SK-N-SH (cell line): ENCODE measurements around the gene MAP2K2. TPM values are rescaled to one million over a fixed set of nuclear protein-coding genes. Genes with fewer than 3 reads are reported as not detected.

ENCODE experiments used
- CTCF ChIA-PET: fragments of 300-600, 350-600 bp; formaldehyde crosslinking; extraction: SDS; loops from one replicate; lab custom pipeline; 2021; lab: Yijun Ruan, JAX
- POLR2A ChIA-PET: fragments of 350-600 bp; sonication (Branson Sonifier 250); formaldehyde crosslinking; extraction: SDS; loops from one replicate; lab custom pipeline; 2020; ENCODE audit warnings: antibody characterized with exemption, inconsistent platforms; lab: Yijun Ruan, JAX
- DNase-seq: peaks from one replicate; pipeline ENCODE4 v3.0.0; 2012
- H2AFZ ChIP-seq: fragments of 200-600 bp; sonication (generic); 2 replicates; pipeline ENCODE4 v1.8.1; 2016; ENCODE audit warnings: antibody characterized with exemption, mild to moderate bottlenecking, low read depth
- H3F3A ChIP-seq: fragments of 200-600 bp; sonication (generic); replicated peaks from 2 replicates; pipeline ENCODE3; 2016; ENCODE audit warnings: antibody characterized with exemption, mild to moderate bottlenecking; ENCODE audit not compliant: insufficient read depth
- H3K27ac ChIP-seq, 2 experiments: fragments of 200-500 bp in 1 of 2; fragments of 200-600 bp in 1 of 2; sonication (Bioruptor generic) in 1 of 2; sonication (generic), shearing (Covaris generic) in 1 of 2; 2 replicates each; pipeline versions ENCODE4 v1.5.1 to v1.6.1; 2014 to 2016; ENCODE audit warnings: low read depth in 2 of 2, inconsistent platforms in 1 of 2, low read length in 1 of 2, mild to moderate bottlenecking in 1 of 2, mixed read lengths in 1 of 2
- H3K27me3 ChIP-seq: fragments of 200-600 bp; sonication (generic), shearing (Covaris generic); 2 replicates; pipeline ENCODE4 v1.6.1; 2016; ENCODE audit warnings: mixed run types; ENCODE audit not compliant: insufficient read depth
- H3K36me3 ChIP-seq, 2 experiments: fragments of 200-500 bp in 1 of 2; fragments of 200-600 bp in 1 of 2; sonication (Bioruptor generic) in 1 of 2; sonication (generic) in 1 of 2; replicated peaks in 1 of 2; 2 replicates each; pipeline versions ENCODE3 to v1.5.1; 2014 to 2016; ENCODE audit warnings: low read length in 1 of 2, mild to moderate bottlenecking in 1 of 2; ENCODE audit not compliant: insufficient read depth in 2 of 2, control insufficient read depth in 1 of 2
- H3K4me1 ChIP-seq, 2 experiments: fragments of 200-500 bp in 1 of 2; fragments of 200-600 bp in 1 of 2; sonication (Bioruptor generic) in 1 of 2; sonication (generic), shearing (Covaris generic) in 1 of 2; 2 replicates each; pipeline versions ENCODE4 v1.5.1 to v1.6.1; 2014 to 2016; ENCODE audit warnings: low read depth in 1 of 2, low read length in 1 of 2, mixed run types in 1 of 2; ENCODE audit not compliant: insufficient read depth in 2 of 2, control insufficient read depth in 1 of 2
- H3K4me2 ChIP-seq: fragments of 200-600 bp; sonication (generic), shearing (Covaris generic); 2 replicates; pipeline ENCODE4 v1.6.1; 2017; ENCODE audit warnings: mixed run types
- H3K4me3 ChIP-seq, 2 experiments: fragments of 200-500 bp in 1 of 2; fragments of 200-600 bp in 1 of 2; sonication (Bioruptor generic) in 1 of 2; sonication (generic), shearing (Covaris generic) in 1 of 2; 2 replicates each; pipeline versions ENCODE4 v1.5.1 to v1.8.1; 2014 to 2016; ENCODE audit warnings: low read depth in 2 of 2, inconsistent platforms in 1 of 2, low read length in 1 of 2, mild to moderate bottlenecking in 1 of 2, mixed read lengths in 1 of 2, moderate library complexity in 1 of 2
- H3K79me2 ChIP-seq: fragments of 200-600 bp; sonication (generic); 2 replicates; pipeline ENCODE4 v1.8.1; 2017; ENCODE audit warnings: mild to moderate bottlenecking; ENCODE audit not compliant: insufficient read depth
- H3K9ac ChIP-seq: fragments of 200-600 bp; sonication (generic); 2 replicates; pipeline ENCODE4 v1.6.1; 2017; ENCODE audit warnings: mixed run types
- H3K9me2 ChIP-seq: fragments of 200-600 bp; sonication (generic); 2 replicates; pipeline ENCODE4 v1.6.1; 2017; ENCODE audit warnings: mixed run types
- H3K9me3 ChIP-seq: fragments of 200-600 bp; sonication (generic); 2 replicates; pipeline ENCODE4 v1.6.1; 2017; ENCODE audit warnings: mixed run types, mild to moderate bottlenecking, moderate library complexity
- H4K20me1 ChIP-seq: fragments of 200-600 bp; sonication (generic); 2 replicates; pipeline ENCODE4 v1.6.1; 2017; ENCODE audit warnings: mild to moderate bottlenecking, mixed run types; ENCODE audit not compliant: insufficient read depth
- CHD2 ChIP-seq: fragments of 150-350 bp; IDR thresholded peaks from 2 replicates; pipeline ENCODE4 v1.6.1; 2018; ENCODE audit warnings: low read length; ENCODE audit not compliant: partially characterized antibody
- EP300 ChIP-seq, 2 experiments: IDR thresholded peaks; 2 replicates each; pipeline versions ENCODE4 v1.4.0 to v1.6.1; 2012; ENCODE audit warnings: borderline replicate concordance in 1 of 2, low read depth in 1 of 2, low read length in 1 of 2
- EZH2phosphoT487 ChIP-seq: fragments of 200-600 bp; sonication (generic); IDR thresholded peaks from 2 replicates; pipeline ENCODE4 v1.6.1; 2017; ENCODE audit warnings: low read depth, mixed run types, mild to moderate bottlenecking, antibody characterized with exemption, moderate library complexity, borderline replicate concordance
- FOXJ3 ChIP-seq: sonication (generic); formaldehyde crosslinking; IDR thresholded peaks from 2 replicates; pipeline ENCODE4 v1.5.1; 2020; ENCODE audit warnings: mild to moderate bottlenecking, missing genetic modification reagents
- JUND ChIP-seq: IDR thresholded peaks from 2 replicates; pipeline ENCODE4 v1.4.0; 2012
- MEF2A ChIP-seq: IDR thresholded peaks from 2 replicates; pipeline ENCODE4 v1.4.0; 2012; ENCODE audit warnings: low read depth, borderline replicate concordance
- MXI1 ChIP-seq: IDR thresholded peaks from 2 replicates; pipeline ENCODE4 v1.6.1; 2012; ENCODE audit warnings: mild to moderate bottlenecking, low read depth, low read length, improper control_type of control experiment
- POLR2AphosphoS5 ChIP-seq: IDR thresholded peaks from 2 replicates; pipeline ENCODE4 v1.6.1; 2012; ENCODE audit warnings: low read depth, low read length
- RAD21 ChIP-seq: IDR thresholded peaks from 2 replicates; pipeline ENCODE4 v1.6.1; 2012; ENCODE audit warnings: mild to moderate bottlenecking, low read length
- RFX5 ChIP-seq: IDR thresholded peaks from 2 replicates; pipeline ENCODE4 v1.6.1; 2012; ENCODE audit warnings: mild to moderate bottlenecking, improper control_type of control experiment, low read length
- SMC3 ChIP-seq: IDR thresholded peaks from 2 replicates; pipeline ENCODE4 v1.6.1; 2012; ENCODE audit warnings: low read depth, low read length, improper control_type of control experiment
- TCF12 ChIP-seq: IDR thresholded peaks from 2 replicates; pipeline ENCODE4 v1.4.0; 2012
- TEAD4 ChIP-seq: IDR thresholded peaks from 2 replicates; pipeline ENCODE4 v1.4.0; 2012; ENCODE audit warnings: mild to moderate bottlenecking, borderline replicate concordance; ENCODE audit not compliant: insufficient read depth
- WGBS: methylation state at CpG from one replicate; pipeline ENCODE4 v1.1.6; 2017; ENCODE audit warnings: low lambda C conversion rate; 5-methylcytosine and 5-hydroxymethylcytosine counted together
- polyA plus RNA-seq, 3 experiments: library from polyadenylated mRNA; depleted of rRNA; stranded (reverse); fragments of >200 nt; gene quantifications; 2 replicates each; pipeline ENCODE4 v1.2.3, GENCODE V29; 2012
- TF ChIP-seq, protein P1 (sequence below): IDR thresholded peaks from 2 replicates; pipeline ENCODE4 v1.4.0; 2012; ENCODE audit warnings: low read depth, borderline replicate concordance

Gene MAP2K2
- polyA plus RNA-seq, 1 of the 3 experiments (the other 2 are of a cell fraction) = 114 TPM

DNA sequence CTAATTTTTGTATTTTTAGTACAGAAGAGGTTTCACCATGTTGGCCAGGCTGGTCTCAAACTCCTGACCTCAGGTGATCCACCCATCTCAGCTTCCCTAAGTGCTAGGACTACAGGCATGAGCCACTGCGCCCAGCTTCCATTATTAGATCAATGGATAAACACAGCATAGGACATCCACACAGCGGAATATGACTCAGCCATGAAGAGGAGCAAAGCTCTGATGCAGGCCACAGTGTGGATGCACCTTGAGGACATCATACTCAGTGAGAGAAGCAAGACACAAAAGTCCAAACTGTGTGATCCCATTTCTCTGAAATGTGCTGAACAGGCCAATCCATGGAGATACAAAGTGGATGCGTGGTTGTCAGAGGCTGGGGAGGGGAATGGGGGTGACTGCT, 52.3 kb downstream of the MAP2K2 start:
- Histone ChIP-seq H3K9me3 (no peaks in the 10 kb centered on the region), H3K27ac (no peak overlapping the region), H3K36me3 (no peaks in the 10 kb centered on the region), H3K9ac (no peak overlapping the region), H3K27me3 (no peaks in the 10 kb centered on the region), H3K9me2 (no peaks in the 10 kb centered on the region), H4K20me1 (no peaks in the 10 kb centered on the region), H2AFZ (no peak overlapping the region), H3K4me3 (no peak overlapping the region), H3F3A (peaks cover 4% of the 10 kb centered on the region), H3K4me2 (no peak overlapping the region), H3K79me2 (no peaks in the 10 kb centered on the region), H3K4me1 (peaks cover 0 to 5% of the 10 kb centered on the region in 2 experiments; a peak in 1 of 4 replicates)
- TF ChIP-seq TEAD4 (no peak), FOXJ3 (CRISPR knock-in tag) (no peak), EP300 (IDR thresholded peaks at IDR 0.05; ENCODE audit: borderline replicate concordance in 1 of 2, low read depth in 1 of 2, low read length in 1 of 2) (no peak), RFX5 (no peak), TCF12 (no peak)
- WGBS = 95% methylated on average over 3 of the region's 3 CpGs
- ChIA-PET CTCF (no interaction called here), POLR2A (no interaction called here)
- DNase-seq = no peak

DNA sequence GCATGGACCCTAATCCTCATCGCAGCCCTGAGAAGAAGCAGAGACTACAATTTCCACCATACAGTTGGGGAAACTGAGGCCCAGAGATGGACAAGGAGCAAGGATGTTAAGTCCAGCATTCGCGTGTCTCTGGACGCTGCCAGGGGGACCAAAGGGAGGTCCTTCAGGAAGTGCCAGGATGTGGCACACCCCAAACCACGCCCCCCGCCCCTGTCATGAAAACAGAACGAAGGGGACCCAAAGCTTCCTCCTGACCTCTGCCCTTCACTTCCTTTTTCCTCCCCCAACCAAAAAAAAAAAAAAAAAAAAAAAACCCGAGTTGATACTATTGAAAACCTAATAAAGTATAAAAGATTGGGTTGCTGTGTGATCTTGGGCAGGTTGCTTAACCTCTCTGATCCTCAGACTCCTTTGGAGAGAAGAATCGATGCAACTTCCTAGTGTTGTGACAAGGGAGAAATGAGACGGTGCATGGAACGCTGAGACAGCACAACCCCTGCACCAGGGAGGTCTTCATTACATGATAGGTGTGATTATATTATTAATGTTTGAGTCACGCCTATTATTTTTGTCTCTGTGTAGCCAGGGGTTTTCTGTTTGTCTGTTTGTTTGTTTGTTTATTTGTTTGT, 54.5 kb downstream of the MAP2K2 start:
- H3K79me2 ChIP-seq = peaks cover 10% of the 10 kb centered on the region
- no peaks in the 10 kb centered on the region for H3K36me3 ChIP-seq
- H3K4me1 ChIP-seq = peaks cover 0 to 5% of the 10 kb centered on the region in 2 experiments; a peak in 1 of 4 replicates
- H3K27ac ChIP-seq = no peak overlapping the region
- no peak overlapping the region for H2AFZ ChIP-seq
- H3K9ac ChIP-seq = no peak overlapping the region
- DNase-seq = no peak
- H3K9me2 ChIP-seq = no peaks in the 10 kb centered on the region
- no peak overlapping the region for H3K4me2 ChIP-seq
- peaks cover 5% of the 10 kb centered on the region for H4K20me1 ChIP-seq
- ChIA-PET POLR2A (no interaction called here), CTCF (no interaction called here)
- H3K9me3 ChIP-seq = no peaks in the 10 kb centered on the region
- H3F3A ChIP-seq = peaks cover 4% of the 10 kb centered on the region
- no peak overlapping the region for H3K4me3 ChIP-seq
- H3K27me3 ChIP-seq = no peaks in the 10 kb centered on the region
- 73% methylated on average over 11 of the region's 12 CpGs for WGBS
- TF ChIP-seq CHD2 = no peak
- no peak for TF ChIP-seq MXI1
- no peak for TF ChIP-seq MEF2A
- no peak for TF ChIP-seq JUND
- TF ChIP-seq EZH2phosphoT487 = no peak
- TF ChIP-seq POLR2AphosphoS5 = no peak
- no peak for TF ChIP-seq RAD21
- TF ChIP-seq, protein P1, sequence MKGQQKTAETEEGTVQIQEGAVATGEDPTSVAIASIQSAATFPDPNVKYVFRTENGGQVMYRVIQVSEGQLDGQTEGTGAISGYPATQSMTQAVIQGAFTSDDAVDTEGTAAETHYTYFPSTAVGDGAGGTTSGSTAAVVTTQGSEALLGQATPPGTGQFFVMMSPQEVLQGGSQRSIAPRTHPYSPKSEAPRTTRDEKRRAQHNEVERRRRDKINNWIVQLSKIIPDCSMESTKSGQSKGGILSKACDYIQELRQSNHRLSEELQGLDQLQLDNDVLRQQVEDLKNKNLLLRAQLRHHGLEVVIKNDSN = no peak
- no peak for TF ChIP-seq SMC3
- no peak for TF ChIP-seq TCF12
